Esophagus squamous epithelium (tissue), 4 donors: ENCODE measurements around the gene RXRG.

Experiments
- CTCF ChIP-seq, 6 experiments: fragments of 450-650 bp in 4 of 6; fragments of 200-600 bp in 2 of 6; sonication (generic) in 2 of 6; IDR thresholded peaks; one replicate each; pipeline ENCODE4 v1.5.1; 2016 to 2019; ENCODE audit warnings: antibody characterized with exemption in 6 of 6, mild to moderate bottlenecking in 4 of 6, moderate library complexity in 4 of 6
- POLR2A ChIP-seq, 4 donors: fragments of 450-650 bp; IDR thresholded peaks; one replicate each; pipeline ENCODE4 v1.6.1; 2017; ENCODE audit warnings: antibody characterized with exemption in 4 of 4, mild to moderate bottlenecking in 4 of 4, moderate library complexity in 3 of 4

GRCh38 chr1:165383599-165384405 lies 61.1 kb downstream of the RXRG start:
- TF ChIP-seq POLR2A (IDR thresholded peaks at IDR 0.05) (no peak), CTCF (IDR thresholded peaks at IDR 0.05) (no peak)
